IMR-90 (cell line): ENCODE data around the gene TMPRSS12. TPM values are rescaled to one million over a fixed set of nuclear protein-coding genes. Genes with fewer than 3 reads are reported as not detected.

ENCODE experiments used
- ATAC-seq: fragments of 200-7000 bp; cut with Tn5 transposase; 2 replicates; pipeline ENCODE4 v1.9.1; 2020; ENCODE audit warnings: low read depth, mild to moderate bottlenecking, moderate library complexity
- BruUV-seq: library from RNA; stranded (reverse); fragments of 400-500 nt; replicated peaks from 2 replicates; lab custom pipeline; 2021; lab: Mats Ljungman, UMichigan
- CTCF ChIA-PET: fragments of 300-600 bp; formaldehyde crosslinking; extraction: SDS; loops from one replicate; lab custom pipeline; 2021; ENCODE audit warnings: antibody characterized with exemption; lab: Yijun Ruan, JAX
- POLR2A ChIA-PET: fragments of 300-600 bp; sonication (Branson Sonifier 250); formaldehyde crosslinking; loops from one replicate; lab custom pipeline; 2022; ENCODE audit warnings: antibody characterized with exemption; ENCODE audit not compliant: unreplicated experiment; lab: Charles Lee
- DNase-seq: peaks from one replicate; pipeline ENCODE4 v3.0.0; 2013
- H2AFZ ChIP-seq: replicated peaks from 2 replicates; pipeline ENCODE3; 2013; ENCODE audit warnings: low read length, mild to moderate bottlenecking; ENCODE audit not compliant: poor library complexity
- H2AK5ac ChIP-seq: 2 replicates; pipeline ENCODE4 v1.6.1; 2013; ENCODE audit warnings: low read depth, low read length, inconsistent platforms
- H2AK9ac ChIP-seq: replicated peaks from 2 replicates; pipeline ENCODE3; 2013; ENCODE audit warnings: mild to moderate bottlenecking, low read depth, low read length, moderate library complexity; ENCODE audit not compliant: poor library complexity
- H2BK120ac ChIP-seq: 2 replicates; pipeline ENCODE4 v1.6.1; 2013; ENCODE audit warnings: low read depth, low read length, inconsistent platforms
- H2BK15ac ChIP-seq: 3 replicates; pipeline ENCODE4 v1.6.1; 2013; ENCODE audit warnings: low read depth, low read length, inconsistent platforms
- H2BK20ac ChIP-seq: 2 replicates; pipeline ENCODE4 v1.6.1; 2013; ENCODE audit warnings: low read depth, mild to moderate bottlenecking, inconsistent platforms, low read length, moderate library complexity
- H2BK5ac ChIP-seq: 2 replicates; pipeline ENCODE4 v1.6.1; 2013; ENCODE audit warnings: mild to moderate bottlenecking, low read depth, low read length, inconsistent platforms; ENCODE audit not compliant: poor library complexity, severe bottlenecking
- H3K14ac ChIP-seq: replicated peaks from 2 replicates; pipeline ENCODE4 v1.6.1; 2013; ENCODE audit warnings: low read depth, low read length, inconsistent platforms
- H3K18ac ChIP-seq: 2 replicates; pipeline ENCODE4 v1.6.1; 2013; ENCODE audit warnings: low read depth, low read length, control low read depth
- H3K23ac ChIP-seq: 2 replicates; pipeline ENCODE4 v1.6.1; 2013; ENCODE audit warnings: low read depth, low read length, inconsistent platforms
- H3K27ac ChIP-seq: 2 replicates; pipeline ENCODE4 v1.5.1; 2013; ENCODE audit warnings: mild to moderate bottlenecking, control low read depth, low read length; ENCODE audit not compliant: insufficient read depth
- H3K27me3 ChIP-seq: 2 replicates; pipeline ENCODE4 v1.6.1; 2013; ENCODE audit warnings: low read length; ENCODE audit not compliant: control insufficient read depth, insufficient read depth
- H3K36me3 ChIP-seq: 2 replicates; pipeline ENCODE4 v1.6.1; 2013; ENCODE audit warnings: low read length, mixed read lengths; ENCODE audit not compliant: control insufficient read depth, insufficient read depth
- H3K4ac ChIP-seq: 2 replicates; pipeline ENCODE4 v1.6.1; 2013; ENCODE audit warnings: low read depth, low read length, inconsistent platforms
- H3K4me1 ChIP-seq: 2 replicates; pipeline ENCODE4 v1.6.1; 2013; ENCODE audit warnings: low read length, mixed read lengths; ENCODE audit not compliant: control insufficient read depth, insufficient read depth
- H3K4me2 ChIP-seq: 2 replicates; pipeline ENCODE4 v1.6.1; 2013; ENCODE audit warnings: low read depth, mild to moderate bottlenecking, control low read depth, low read length, moderate library complexity
- H3K4me3 ChIP-seq: 2 replicates; pipeline ENCODE4 v1.5.1; 2013; ENCODE audit warnings: low read depth, mild to moderate bottlenecking, control low read depth, low read length, moderate library complexity; ENCODE audit not compliant: insufficient read depth
- H3K56ac ChIP-seq: 2 replicates; pipeline ENCODE4 v1.6.1; 2013; ENCODE audit warnings: low read length, inconsistent platforms; ENCODE audit not compliant: insufficient read depth; ENCODE audit errors: extremely low read depth
- H3K79me1 ChIP-seq, 2 experiments: 2 replicates each; pipeline ENCODE4 v1.6.1; 2013; ENCODE audit warnings: low read length in 2 of 2, inconsistent platforms in 1 of 2, low read depth in 1 of 2
- H3K9ac ChIP-seq: 2 replicates; pipeline ENCODE4 v1.6.1; 2013; ENCODE audit warnings: low read depth, low read length, control low read depth
- H3K9me1 ChIP-seq: 2 replicates; pipeline ENCODE4 v1.6.1; 2013; ENCODE audit warnings: low read length, inconsistent platforms; ENCODE audit not compliant: insufficient read depth
- H3K9me3 ChIP-seq: 2 replicates; pipeline ENCODE4 v1.6.1; 2013; ENCODE audit warnings: low read length; ENCODE audit not compliant: control insufficient read depth, insufficient read depth
- H4K20me1 ChIP-seq: 2 replicates; pipeline ENCODE4 v1.6.1; 2013; ENCODE audit warnings: low read length, inconsistent platforms; ENCODE audit not compliant: insufficient read depth
- H4K5ac ChIP-seq: 2 replicates; pipeline ENCODE4 v1.6.1; 2013; ENCODE audit warnings: mild to moderate bottlenecking, low read depth, low read length, control low read depth
- H4K8ac ChIP-seq, 2 experiments: 2 replicates each; pipeline ENCODE4 v1.6.1; 2013; ENCODE audit warnings: low read depth in 2 of 2, low read length in 2 of 2, control low read depth in 1 of 2, inconsistent platforms in 1 of 2
- H4K91ac ChIP-seq: 2 replicates; pipeline ENCODE4 v1.6.1; 2013; ENCODE audit warnings: low read depth, low read length, inconsistent platforms; ENCODE audit not compliant: insufficient read depth
- BHLHE40 ChIP-seq: fragments of 150-350 bp; IDR thresholded peaks from 2 replicates; pipeline ENCODE4 v1.6.1; 2016; ENCODE audit warnings: mild to moderate bottlenecking, low read depth, low read length
- MAFK ChIP-seq: IDR thresholded peaks from 2 replicates; pipeline ENCODE4 v1.6.1; 2012; ENCODE audit warnings: low read depth, low read length, improper control_type of control experiment
- MAZ ChIP-seq: IDR thresholded peaks from 2 replicates; pipeline ENCODE4 v1.6.1; 2012; ENCODE audit warnings: low read depth, mild to moderate bottlenecking, low read length, improper control_type of control experiment, moderate library complexity, borderline replicate concordance
- POLR2A ChIP-seq: IDR thresholded peaks from 2 replicates; pipeline ENCODE4 v1.6.1; 2012; ENCODE audit warnings: mild to moderate bottlenecking, low read depth, low read length
- RCOR1 ChIP-seq: IDR thresholded peaks from 2 replicates; pipeline ENCODE4 v1.6.1; 2012; ENCODE audit warnings: mild to moderate bottlenecking, low read length, improper control_type of control experiment; ENCODE audit not compliant: insufficient replicate concordance
- SMC3 ChIP-seq: fragments of 150-350 bp; IDR thresholded peaks from 2 replicates; pipeline ENCODE4 v1.6.1; 2016; ENCODE audit warnings: low read depth, mild to moderate bottlenecking, antibody characterized with exemption, low read length, moderate library complexity
- dilution Hi-C: fragments of 300-500 bp; cut with HindIII; formaldehyde crosslinking; loops from one replicate; pipeline ENCODE4 v1.14.3; 2018; ENCODE audit warnings: low sequenced_read_pairs; ENCODE audit not compliant: unreplicated experiment
- in situ Hi-C: fragments of 300-500 bp; cut with MboI; formaldehyde crosslinking; loops from 3 replicates; pipeline ENCODE4 v1.14.3; 2019; ENCODE audit warnings: low sequenced_read_pairs, inconsistent platforms, mixed read lengths
- intact Hi-C: fragments of 100-400 bp; cut with micrococcal nuclease; formaldehyde crosslinking; loops from 2 replicates; pipeline ENCODE4 v1.10.0; 2022
- polyA plus RNA-seq, 3 experiments: library from polyadenylated mRNA; depleted of rRNA; stranded (reverse); fragments of >200 nt; gene quantifications; 2 replicates each; pipeline ENCODE4 v1.2.3, GENCODE V29; 2012; ENCODE audit warnings: low replicate concordance in 1 of 3
- total RNA-seq: library from RNA; depleted of rRNA; stranded (reverse); fragments of >200 nt; gene quantifications from 2 replicates; pipeline ENCODE4 v1.2.3, GENCODE V29; 2012

TMPRSS12 gene
- total and polyA plus RNA-seq, 2 of the 4 experiments (the other 2 are of a cell fraction): not detected

DNA sequence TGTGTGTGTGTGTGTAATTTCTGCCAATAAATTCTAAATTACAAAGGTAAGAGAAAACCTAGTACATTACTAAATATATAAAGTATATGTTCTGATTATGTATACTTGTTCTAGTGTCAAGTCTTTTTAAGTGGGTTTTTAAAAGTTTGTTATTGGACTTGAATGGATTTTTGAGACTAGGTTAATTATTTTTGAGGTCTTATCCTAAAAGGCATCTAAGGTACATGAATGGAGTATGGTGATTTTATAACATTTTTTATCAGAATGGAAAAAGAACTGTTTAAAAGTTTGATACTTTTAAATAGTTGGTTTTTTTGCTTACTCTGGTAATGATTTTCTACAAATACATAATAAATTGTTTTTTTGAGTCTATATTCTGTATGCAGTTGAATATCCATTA lies 22.5 kb upstream of the TMPRSS12 start:
- H3K27me3 ChIP-seq: no peaks in the 10 kb centered on the region
- H3K9me3 ChIP-seq: no peaks in the 10 kb centered on the region
- 0 out of 2 replicates have a peak, but pooled peaks cover 3% of the 10 kb centered on the region for H3K9me1 ChIP-seq
- in situ Hi-C loops (loop anchor here (10.0 kb wide), 2 partner anchors 165 to 525 kb away; partner anchors contain the start of gene CELA1), intact Hi-C loops (no loop called here), dilution Hi-C loops (no loop called here)
- no peak overlapping the region for H2AK5ac ChIP-seq
- no peak overlapping the region for H3K4me3 ChIP-seq
- H3K23ac ChIP-seq: no peak overlapping the region
- H4K91ac ChIP-seq: no peak overlapping the region
- no peak overlapping the region for H3K4me2 ChIP-seq
- no peak overlapping the region for H2BK5ac ChIP-seq
- no peak overlapping the region for H3K27ac ChIP-seq
- H3K79me1 ChIP-seq: no peaks in the 10 kb centered on the region; a peak in 1 of 4 replicates
- no peak overlapping the region for H4K5ac ChIP-seq
- peaks cover 11% of the 10 kb centered on the region for H3K36me3 ChIP-seq
- DNase-seq: no peak
- H2AK9ac ChIP-seq: no peak overlapping the region
- no peak overlapping the region for H3K56ac ChIP-seq
- H3K9ac ChIP-seq: no peak overlapping the region
- ChIA-PET CTCF (no interaction called here), POLR2A (no interaction called here)
- no peaks in the 10 kb centered on the region for H4K20me1 ChIP-seq
- H4K8ac ChIP-seq: no peak overlapping the region
- no peak overlapping the region for H3K4ac ChIP-seq
- H3K4me1 ChIP-seq: no peaks in the 10 kb centered on the region
- H2BK120ac ChIP-seq: no peak overlapping the region
- no peak overlapping the region for H2BK15ac ChIP-seq
- no peak overlapping the region for H3K14ac ChIP-seq
- ATAC-seq: no peak
- H2BK20ac ChIP-seq: no peak overlapping the region
- no peak overlapping the region for H3K18ac ChIP-seq
- TF ChIP-seq RCOR1 (no peak), MAZ (no peak), BHLHE40 (no peak), POLR2A (no peak), MAFK (no peak), SMC3 (no peak)
- no TSS peak for BruUV-seq
- H2AFZ ChIP-seq: no peak overlapping the region
